ENCODE measurements around the gene CAMK1. TPM values are rescaled to one million over a fixed set of nuclear protein-coding genes. Genes with fewer than 3 reads are reported as not detected.

Gene CAMK1
- total RNA-seq, 1 donor from 2014 or later: 7.1 TPM

DNA sequence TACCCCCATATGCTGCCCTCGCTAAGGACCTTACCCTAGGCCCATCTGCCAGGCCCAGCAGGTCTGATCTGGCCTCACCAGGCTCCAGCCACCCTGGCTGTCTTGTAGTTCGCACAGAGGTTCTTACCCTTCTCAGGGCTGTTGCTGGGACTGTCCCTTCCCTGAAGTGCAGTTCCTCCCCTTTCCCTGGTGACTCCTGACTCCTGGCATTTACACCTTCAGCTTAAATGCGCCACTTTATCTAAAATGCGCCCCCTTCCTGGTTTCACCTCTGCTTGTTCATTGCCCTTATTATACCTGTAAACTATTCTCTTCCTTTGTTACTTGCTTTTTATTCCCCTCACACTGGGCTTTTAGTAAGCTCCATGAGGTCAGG is 39.5 kb upstream of the CAMK1 start:
- Histone ChIP-seq H3K4me3 (ENCODE audit: insufficient read depth, low read depth, low read length) (peak overlapping the region; percentile 58), H3K79me2 (ENCODE audit: insufficient read depth, low read length) (peaks cover 7% of the 10 kb centered on the region), H3K4me2 (ENCODE audit: low read length) (peak overlapping the region; percentile 90), H3K27me3 (ENCODE audit: insufficient read depth, low read length) (no peaks in the 10 kb centered on the region), H3K9me3 (ENCODE audit: insufficient read depth, low read depth, low read length) (no peaks in the 10 kb centered on the region), H4K20me1 (ENCODE audit: insufficient read depth, low read length) (peaks cover 37% of the 10 kb centered on the region), H3K4me1 (ENCODE audit: insufficient read depth, low read length) (peaks cover 15% of the 10 kb centered on the region), H3K9ac (ENCODE audit: low read length) (peak overlapping the region; percentile 71), H3K27ac (ENCODE audit: low read depth, low read length) (peak overlapping the region; percentile 58), H3K36me3 (ENCODE audit: insufficient read depth, low read length) (peaks cover 28% of the 10 kb centered on the region), H2AFZ (ENCODE audit: low read depth, low read length) (peak overlapping the region; percentile 51)
- Mint-ChIP-seq H3K4me1 (ENCODE audit: low read depth, unreplicated experiment) (peaks cover 25% of the 10 kb centered on the region), H3K4me3 (ENCODE audit: unreplicated experiment) (peak overlapping the region; percentile 75), H3K9me3 (ENCODE audit: unreplicated experiment) (no peaks in the 10 kb centered on the region), H3K27ac (ENCODE audit: unreplicated experiment) (peak overlapping the region; percentile 91), H3K36me3 (ENCODE audit: low read depth, unreplicated experiment) (peaks cover 10% of the 10 kb centered on the region), H3K27me3 (ENCODE audit: low read depth, unreplicated experiment) (no peaks in the 10 kb centered on the region)
- FAIRE-seq (no peak), DNase-seq (ENCODE audit: low read depth) (no peak)
- TF ChIP-seq, protein P1, sequence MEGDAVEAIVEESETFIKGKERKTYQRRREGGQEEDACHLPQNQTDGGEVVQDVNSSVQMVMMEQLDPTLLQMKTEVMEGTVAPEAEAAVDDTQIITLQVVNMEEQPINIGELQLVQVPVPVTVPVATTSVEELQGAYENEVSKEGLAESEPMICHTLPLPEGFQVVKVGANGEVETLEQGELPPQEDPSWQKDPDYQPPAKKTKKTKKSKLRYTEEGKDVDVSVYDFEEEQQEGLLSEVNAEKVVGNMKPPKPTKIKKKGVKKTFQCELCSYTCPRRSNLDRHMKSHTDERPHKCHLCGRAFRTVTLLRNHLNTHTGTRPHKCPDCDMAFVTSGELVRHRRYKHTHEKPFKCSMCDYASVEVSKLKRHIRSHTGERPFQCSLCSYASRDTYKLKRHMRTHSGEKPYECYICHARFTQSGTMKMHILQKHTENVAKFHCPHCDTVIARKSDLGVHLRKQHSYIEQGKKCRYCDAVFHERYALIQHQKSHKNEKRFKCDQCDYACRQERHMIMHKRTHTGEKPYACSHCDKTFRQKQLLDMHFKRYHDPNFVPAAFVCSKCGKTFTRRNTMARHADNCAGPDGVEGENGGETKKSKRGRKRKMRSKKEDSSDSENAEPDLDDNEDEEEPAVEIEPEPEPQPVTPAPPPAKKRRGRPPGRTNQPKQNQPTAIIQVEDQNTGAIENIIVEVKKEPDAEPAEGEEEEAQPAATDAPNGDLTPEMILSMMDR (IDR thresholded peaks at IDR 0.05; ENCODE audit: insufficient read depth, low read depth, low read length): no peak
- no peak for TF ChIP-seq EZH2 (IDR thresholded peaks at IDR 0.05; ENCODE audit: insufficient read depth, low read length)

DNA sequence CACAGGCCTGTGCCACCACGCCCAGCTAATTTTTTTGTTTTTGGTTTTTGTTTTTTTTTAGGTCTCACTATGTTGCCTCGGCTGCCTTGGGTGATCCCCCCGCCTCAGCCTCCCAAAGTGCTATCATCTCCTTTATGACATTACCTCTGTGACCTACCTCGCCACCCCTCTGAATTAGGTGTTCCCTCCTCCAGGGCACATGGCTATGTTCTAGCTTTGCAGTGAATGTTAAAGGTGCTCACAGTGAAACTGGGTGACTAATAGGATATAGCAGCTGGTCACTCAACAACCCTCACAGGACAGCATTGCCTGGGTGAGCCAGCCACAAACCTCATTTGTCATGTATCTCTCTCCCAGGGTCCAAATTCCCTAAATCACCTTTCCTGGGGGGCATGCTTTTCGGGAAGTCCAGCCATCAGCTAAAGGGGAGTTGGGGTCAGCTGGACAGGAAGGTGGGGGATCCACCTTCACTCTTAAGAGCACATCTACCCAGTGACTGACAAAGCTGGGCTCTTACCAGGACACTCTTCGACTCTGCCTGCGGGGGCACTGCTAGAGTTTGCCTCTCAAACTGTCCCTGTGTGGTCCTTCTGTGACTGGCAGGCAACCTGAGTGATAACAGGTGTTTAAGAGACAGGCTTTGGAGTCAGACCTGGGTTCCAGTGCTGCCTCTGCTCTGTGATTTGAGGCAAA is 38.7 kb upstream of the CAMK1 start:
- H3K27me3 Mint-ChIP-seq (ENCODE audit: low read depth, unreplicated experiment): no peaks in the 10 kb centered on the region
- peaks cover 14% of the 10 kb centered on the region for H3K79me2 ChIP-seq (ENCODE audit: insufficient read depth, low read length)
- H3K9ac ChIP-seq (ENCODE audit: low read length): peak overlapping the region; percentile 7
- H3K27ac ChIP-seq (ENCODE audit: low read depth, low read length): no peak overlapping the region
- no peak overlapping the region for H2AFZ ChIP-seq (ENCODE audit: low read depth, low read length)
- peak overlapping the region; percentile 90 for H3K4me2 ChIP-seq (ENCODE audit: low read length)
- peaks cover 15% of the 10 kb centered on the region for H3K4me1 ChIP-seq (ENCODE audit: insufficient read depth, low read length)
- H3K27ac Mint-ChIP-seq (ENCODE audit: unreplicated experiment): peak overlapping the region; percentile 91
- H3K4me1 Mint-ChIP-seq (ENCODE audit: low read depth, unreplicated experiment): peaks cover 28% of the 10 kb centered on the region
- H3K9me3 Mint-ChIP-seq (ENCODE audit: unreplicated experiment): no peaks in the 10 kb centered on the region
- H3K27me3 ChIP-seq (ENCODE audit: insufficient read depth, low read length): no peaks in the 10 kb centered on the region
- no peaks in the 10 kb centered on the region for H3K9me3 ChIP-seq (ENCODE audit: insufficient read depth, low read depth, low read length)
- peaks cover 17% of the 10 kb centered on the region for H3K36me3 Mint-ChIP-seq (ENCODE audit: low read depth, unreplicated experiment)
- no peak overlapping the region for H3K4me3 Mint-ChIP-seq (ENCODE audit: unreplicated experiment)
- TF ChIP-seq EZH2 (IDR thresholded peaks at IDR 0.05; ENCODE audit: insufficient read depth, low read length): no peak
- TF ChIP-seq, protein P1 (IDR thresholded peaks at IDR 0.05; ENCODE audit: insufficient read depth, low read depth, low read length): no peak
- H3K36me3 ChIP-seq (ENCODE audit: insufficient read depth, low read length): peaks cover 35% of the 10 kb centered on the region
- no peak overlapping the region for H3K4me3 ChIP-seq (ENCODE audit: insufficient read depth, low read depth, low read length)
- FAIRE-seq (no peak), DNase-seq (ENCODE audit: low read depth) (no peak)
- H4K20me1 ChIP-seq (ENCODE audit: insufficient read depth, low read length): peaks cover 44% of the 10 kb centered on the region

DNA sequence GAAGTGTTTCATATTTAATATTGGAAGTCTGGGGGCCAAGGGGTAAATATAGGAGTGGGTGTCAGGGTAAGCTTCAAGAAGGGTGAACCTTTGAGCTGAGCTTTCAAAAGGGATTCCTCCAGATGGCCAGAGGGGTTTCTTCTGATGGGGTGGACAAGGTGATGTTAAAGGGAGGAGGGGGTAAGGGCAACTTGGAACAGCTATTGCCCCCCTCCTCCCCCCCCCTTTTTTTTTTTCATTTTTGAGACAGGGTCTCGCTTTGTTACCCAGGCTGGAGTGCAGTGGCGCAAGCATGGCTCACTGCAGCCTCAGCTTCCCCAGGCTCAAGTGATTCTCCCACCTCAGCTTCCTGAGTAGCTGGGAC is 38.2 kb upstream of the CAMK1 start:
- peaks cover 40% of the 10 kb centered on the region for H3K36me3 ChIP-seq (ENCODE audit: insufficient read depth, low read length)
- peaks cover 15% of the 10 kb centered on the region for H3K79me2 ChIP-seq (ENCODE audit: insufficient read depth, low read length)
- TF ChIP-seq, protein P1 (IDR thresholded peaks at IDR 0.05; ENCODE audit: insufficient read depth, low read depth, low read length): no peak
- TF ChIP-seq EZH2 (IDR thresholded peaks at IDR 0.05; ENCODE audit: insufficient read depth, low read length): no peak
- Mint-ChIP-seq H3K27me3 (ENCODE audit: low read depth, unreplicated experiment) (no peaks in the 10 kb centered on the region), H3K4me1 (ENCODE audit: low read depth, unreplicated experiment) (peaks cover 31% of the 10 kb centered on the region), H3K4me3 (ENCODE audit: unreplicated experiment) (no peak overlapping the region), H3K9me3 (ENCODE audit: unreplicated experiment) (no peaks in the 10 kb centered on the region), H3K27ac (ENCODE audit: unreplicated experiment) (no peak overlapping the region), H3K36me3 (ENCODE audit: low read depth, unreplicated experiment) (peaks cover 22% of the 10 kb centered on the region)
- H3K9ac ChIP-seq (ENCODE audit: low read length): no peak overlapping the region
- H3K4me1 ChIP-seq (ENCODE audit: insufficient read depth, low read length): peaks cover 15% of the 10 kb centered on the region
- H3K9me3 ChIP-seq (ENCODE audit: insufficient read depth, low read depth, low read length): no peaks in the 10 kb centered on the region
- no peak overlapping the region for H3K27ac ChIP-seq (ENCODE audit: low read depth, low read length)
- peaks cover 49% of the 10 kb centered on the region for H4K20me1 ChIP-seq (ENCODE audit: insufficient read depth, low read length)
- H3K27me3 ChIP-seq (ENCODE audit: insufficient read depth, low read length): no peaks in the 10 kb centered on the region
- H3K4me3 ChIP-seq (ENCODE audit: insufficient read depth, low read depth, low read length): no peak overlapping the region
- DNase-seq (ENCODE audit: low read depth) (no peak), FAIRE-seq (no peak)
- no peak overlapping the region for H3K4me2 ChIP-seq (ENCODE audit: low read length)
- no peak overlapping the region for H2AFZ ChIP-seq (ENCODE audit: low read depth, low read length)

Data from astrocyte (in vitro differentiated cells and primary cell).